ENCODE results near the gene BCL6.

The BCL6 gene

GRCh38 chr3:187738331-187739093 lies 6.8 kb downstream of the BCL6 start:
- peak overlapping the region; percentile 97 for H3K4me3 ChIP-seq (ENCODE audit: low read depth, low read length)
- peak; percentile 96 for DNase-seq (ENCODE audit: low read depth)
- peak; percentile 84 for TF ChIP-seq CTCF (conservative IDR thresholded peaks at IDR 0.05; ENCODE audit: low read depth, low read length)

GRCh38 chr3:187738071-187738330 lies 7.3 kb downstream of the BCL6 start:
- peak overlapping the region; percentile 97 for H3K4me3 ChIP-seq (ENCODE audit: low read depth, low read length)
- no peak for DNase-seq (ENCODE audit: low read depth)
- TF ChIP-seq CTCF (conservative IDR thresholded peaks at IDR 0.05; ENCODE audit: low read depth, low read length) = no peak

DNA sequence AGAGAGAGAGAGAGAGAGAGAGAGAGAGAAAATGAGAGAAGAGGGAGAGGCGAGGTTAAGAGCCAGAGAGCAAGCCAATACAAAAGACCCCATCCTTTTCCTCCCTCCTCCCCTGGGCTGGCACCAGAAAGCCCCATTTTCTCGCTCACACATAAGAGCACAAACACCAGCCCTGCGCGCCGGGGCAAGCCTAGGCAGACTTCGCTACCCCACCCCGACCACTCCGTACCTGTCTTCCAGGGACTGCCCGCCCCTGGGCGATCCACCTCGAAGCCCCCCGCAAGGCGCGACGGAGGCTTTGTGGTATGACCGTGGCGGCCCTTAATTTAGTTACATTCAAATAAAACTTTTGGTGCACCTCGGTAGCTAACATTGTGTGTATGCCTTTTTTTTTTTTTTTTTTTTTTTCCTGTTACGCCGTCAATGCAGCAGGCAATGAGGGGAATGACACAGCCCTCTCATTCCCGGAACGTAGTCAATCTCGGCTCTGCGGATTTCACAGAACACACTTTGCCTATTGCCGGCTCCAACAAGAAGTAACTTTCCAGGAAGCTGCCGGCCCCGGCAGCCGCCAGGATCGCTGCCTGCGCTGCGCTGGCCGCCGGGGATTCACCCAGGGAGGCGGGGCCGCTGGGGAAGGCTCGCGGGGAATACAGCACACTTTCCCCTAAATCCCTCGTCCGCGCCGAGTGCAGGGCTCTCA lies 7.7 kb downstream of the BCL6 start:
- no peak for TF ChIP-seq CTCF (conservative IDR thresholded peaks at IDR 0.05; ENCODE audit: low read depth, low read length)
- H3K4me3 ChIP-seq (ENCODE audit: low read depth, low read length) = peak overlapping the region; percentile 97
- DNase-seq (ENCODE audit: low read depth) = peak; percentile 84

- no peak for TF ChIP-seq CTCF (conservative IDR thresholded peaks at IDR 0.05; ENCODE audit: low read depth, low read length)
- peak overlapping the region; percentile 97 for H3K4me3 ChIP-seq (ENCODE audit: low read depth, low read length)
- no peak for DNase-seq (ENCODE audit: low read depth)
Measured at GRCh38 chr3:187737006-187737367, 8.3 kb downstream of the BCL6 start.

GRCh38 chr3:187736418-187736871 lies 8.8 kb downstream of the BCL6 start:
- H3K4me3 ChIP-seq (ENCODE audit: low read depth, low read length) = no peak overlapping the region
- DNase-seq (ENCODE audit: low read depth) = peak; percentile 69
- no peak for TF ChIP-seq CTCF (conservative IDR thresholded peaks at IDR 0.05; ENCODE audit: low read depth, low read length)

GRCh38 chr3:187735837-187736236 lies 9.4 kb downstream of the BCL6 start:
- no peak overlapping the region for H3K4me3 ChIP-seq (ENCODE audit: low read depth, low read length)
- DNase-seq (ENCODE audit: low read depth) = no peak
- no peak for TF ChIP-seq CTCF (conservative IDR thresholded peaks at IDR 0.05; ENCODE audit: low read depth, low read length)

DNA sequence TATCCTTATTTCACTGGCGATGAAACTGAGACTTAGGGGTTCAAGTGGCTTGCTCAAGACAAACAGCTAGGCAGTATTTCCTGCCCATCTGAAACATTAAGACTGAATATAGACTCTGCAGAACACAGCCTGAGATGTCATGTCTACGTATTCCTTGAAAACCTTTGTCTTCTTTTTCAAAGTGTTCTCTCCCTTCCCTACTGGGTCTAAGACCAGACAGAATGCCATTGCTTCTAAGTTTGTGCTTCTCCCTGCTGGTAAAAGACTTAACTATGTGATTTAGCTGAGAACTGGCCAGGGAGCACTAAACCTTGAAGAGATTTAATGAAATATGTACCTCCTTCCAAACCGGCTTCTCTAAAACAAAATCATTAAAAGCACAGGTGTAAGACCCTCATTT lies 9.9 kb downstream of the BCL6 start:
- no peak for TF ChIP-seq CTCF (conservative IDR thresholded peaks at IDR 0.05; ENCODE audit: low read depth, low read length)
- H3K4me3 ChIP-seq (ENCODE audit: low read depth, low read length) = no peak overlapping the region
- DNase-seq (ENCODE audit: low read depth) = peak; percentile 15

Measured in choroid plexus epithelial cell (primary cell).